Endothelial cell of umbilical vein (primary cell): Measurements from ENCODE around the gene C3. TPM values are rescaled to one million over a fixed set of nuclear protein-coding genes. Genes with fewer than 3 reads are reported as not detected.

ENCODE experiments used
- BruUV-seq: library from RNA; stranded (reverse); fragments of 400-500 nt; replicated peaks from 2 replicates; lab custom pipeline; 2021; lab: Mats Ljungman, UMichigan
- CTCF ChIA-PET: fragments of 300-600, 350-600 bp; sonication (Branson Sonifier 250); formaldehyde crosslinking; loops from one replicate; lab custom pipeline; 2021; ENCODE audit warnings: antibody characterized with exemption, inconsistent platforms; lab: Charles Lee
- POLR2A ChIA-PET: fragments of 300-600, 350-600 bp; sonication (Branson Sonifier 250); formaldehyde crosslinking; loops from one replicate; lab custom pipeline; 2021; ENCODE audit warnings: antibody characterized with exemption, inconsistent platforms; lab: Charles Lee
- DNase-seq: peaks from one replicate; pipeline ENCODE4 v3.0.0-alpha.2; 2011; ENCODE audit warnings: low read depth, low spot score
- FAIRE-seq: peaks from 2 replicates; lab custom pipeline; 2011; peaks lifted over from hg19 to GRCh38; lab: Jason Lieb, UNC
- H2AFZ ChIP-seq: 2 replicates; pipeline ENCODE4 v1.6.0; 2012; ENCODE audit warnings: low read depth, low read length, control low read depth, inconsistent platforms
- H3K27ac ChIP-seq: 2 replicates; pipeline ENCODE4 v1.5.1; 2011; ENCODE audit warnings: low read depth, mild to moderate bottlenecking, control low read depth, low read length, moderate library complexity; ENCODE audit not compliant: insufficient read depth
- H3K27me3 ChIP-seq, 2 experiments: 2 replicates each; pipeline versions ENCODE4 v1.6.0 to v1.6.1; 2011; ENCODE audit warnings: low read length in 2 of 2, mixed read lengths in 1 of 2; ENCODE audit not compliant: control insufficient read depth in 2 of 2, insufficient read depth in 2 of 2
- H3K36me3 ChIP-seq, 2 experiments: 2 replicates in 1 of 2; 3 replicates in 1 of 2; pipeline ENCODE4 v1.5.1; 2011; ENCODE audit warnings: low read length in 2 of 2, mild to moderate bottlenecking in 1 of 2, moderate library complexity in 1 of 2; ENCODE audit not compliant: control insufficient read depth in 2 of 2, insufficient read depth in 2 of 2; ENCODE audit errors: extremely low read depth in 1 of 2
- H3K4me1 ChIP-seq: 3 replicates; pipeline ENCODE4 v1.5.1; 2011; ENCODE audit warnings: mild to moderate bottlenecking, low read length; ENCODE audit not compliant: control insufficient read depth, insufficient read depth; ENCODE audit errors: extremely low read depth
- H3K4me2 ChIP-seq: 2 replicates; pipeline ENCODE4 v1.6.1; 2011; ENCODE audit warnings: low read length, control low read depth, mixed read lengths; ENCODE audit not compliant: insufficient read depth
- H3K4me3 ChIP-seq, 3 experiments: fragments of 200-600 bp in 1 of 3; sonication (generic), shearing (Covaris generic) in 1 of 3; replicated peaks in 1 of 3; 2 replicates each; pipeline ENCODE4 v1.5.1; 2011 to 2016; ENCODE audit warnings: control low read depth in 3 of 3, low read length in 3 of 3, mild to moderate bottlenecking in 2 of 3, inconsistent platforms in 1 of 3, low read depth in 1 of 3, moderate library complexity in 1 of 3; ENCODE audit not compliant: insufficient read depth in 1 of 3
- H3K79me2 ChIP-seq: 2 replicates; pipeline ENCODE4 v1.6.0; 2012; ENCODE audit warnings: low read length, inconsistent platforms; ENCODE audit not compliant: control insufficient read depth, insufficient read depth
- H3K9ac ChIP-seq: replicated peaks from 2 replicates; pipeline ENCODE3; 2011; ENCODE audit warnings: low read length, control low read depth; ENCODE audit not compliant: insufficient read depth; ENCODE audit errors: extremely low read depth
- H3K9me1 ChIP-seq: replicated peaks from 3 replicates; pipeline ENCODE4 v1.6.0; 2011; ENCODE audit warnings: mild to moderate bottlenecking, low read length; ENCODE audit not compliant: control insufficient read depth, insufficient read depth; ENCODE audit errors: extremely low read depth
- H3K9me3 ChIP-seq: replicated peaks from 2 replicates; pipeline ENCODE4 v1.5.1; 2012; ENCODE audit warnings: low read length, inconsistent platforms; ENCODE audit not compliant: control insufficient read depth, insufficient read depth
- H4K20me1 ChIP-seq: replicated peaks from 2 replicates; pipeline ENCODE3; 2011; ENCODE audit warnings: mild to moderate bottlenecking, low read length; ENCODE audit not compliant: control insufficient read depth, insufficient read depth; ENCODE audit errors: extremely low read depth
- EZH2 ChIP-seq: IDR thresholded peaks from 2 replicates; pipeline ENCODE4 v1.6.1; 2012; ENCODE audit warnings: borderline replicate concordance, low read depth, mild to moderate bottlenecking, moderate library complexity, low read length, inconsistent platforms; ENCODE audit not compliant: severe bottlenecking
- FOS ChIP-seq: IDR thresholded peaks from 2 replicates; pipeline ENCODE4 v1.6.1; 2011; ENCODE audit warnings: mild to moderate bottlenecking, low read length, moderate library complexity, borderline replicate concordance; ENCODE audit not compliant: insufficient read depth
- GATA2 ChIP-seq: IDR thresholded peaks from 2 replicates; pipeline ENCODE4 v1.7.0; 2011; ENCODE audit warnings: low read depth, mild to moderate bottlenecking, moderate library complexity, mixed read lengths, low read length; ENCODE audit not compliant: insufficient read length, insufficient read depth
- JUN ChIP-seq: IDR thresholded peaks from 2 replicates; pipeline ENCODE4 v1.6.1; 2011; ENCODE audit warnings: borderline replicate concordance, low read depth; ENCODE audit not compliant: insufficient read length, insufficient read depth
- MYC ChIP-seq: IDR thresholded peaks from one replicate; pipeline ENCODE4 v1.6.1; 2011; ENCODE audit warnings: mild to moderate bottlenecking, low read depth, low read length
- POLR2A ChIP-seq: IDR thresholded peaks from 2 replicates; pipeline ENCODE4 v1.6.1; 2012; ENCODE audit warnings: low read depth, mild to moderate bottlenecking, control low read depth, low read length
- POLR2AphosphoS5 ChIP-seq: IDR thresholded peaks from 2 replicates; pipeline ENCODE4 v1.6.1; 2012; ENCODE audit warnings: low read depth, mild to moderate bottlenecking, control low read depth, low read length, moderate library complexity; ENCODE audit not compliant: insufficient read depth
- dilution Hi-C: fragments of 300-500 bp; cut with MboI; formaldehyde crosslinking; loops from one replicate; pipeline ENCODE4 v1.15.0; 2019; ENCODE audit warnings: low sequenced_read_pairs; ENCODE audit not compliant: extremely low pct_ligation_motif_present
- intact Hi-C: fragments of 100-400 bp; cut with micrococcal nuclease; formaldehyde crosslinking; loops from one replicate; pipeline ENCODE4 v1.10.0; 2022
- polyA plus RNA-seq, 4 experiments: library from polyadenylated mRNA; depleted of rRNA in 3 of 4; stranded (reverse) in 3 of 4; unstranded in 1 of 4; fragments of >200 nt; gene quantifications; 2 replicates each; pipeline versions ENCODE4 v1.2.1 to v1.2.3, GENCODE V29; 2011 to 2012; ENCODE audit warnings: missing spikeins in 1 of 4
- total RNA-seq: library from RNA; stranded (reverse); gene quantifications from 2 replicates; pipeline ENCODE4 v1.2.3, GENCODE V29; 2021
- TF ChIP-seq, protein P1 (sequence below): IDR thresholded peaks from 2 replicates; pipeline ENCODE4 v1.6.1; 2011; ENCODE audit not compliant: insufficient read depth, insufficient read length
- TF ChIP-seq, protein P2 (sequence below), 2 donors: IDR thresholded peaks; 1 replicate in 1 of 2; 2 replicates in 1 of 2; pipeline ENCODE4 v1.5.1; 2011; ENCODE audit warnings: low read length in 2 of 2, mild to moderate bottlenecking in 2 of 2, moderate library complexity in 2 of 2, control low read depth in 1 of 2, inconsistent platforms in 1 of 2, low read depth in 1 of 2; ENCODE audit not compliant: insufficient read depth in 1 of 2; ENCODE audit errors: extremely low read depth in 1 of 2

Gene C3
- total and polyA plus RNA-seq, 2 donors (not counting 3 experiments of a cell fraction or from before 2014, with no cell fraction given): 0.23 TPM; not detected in 1

DNA sequence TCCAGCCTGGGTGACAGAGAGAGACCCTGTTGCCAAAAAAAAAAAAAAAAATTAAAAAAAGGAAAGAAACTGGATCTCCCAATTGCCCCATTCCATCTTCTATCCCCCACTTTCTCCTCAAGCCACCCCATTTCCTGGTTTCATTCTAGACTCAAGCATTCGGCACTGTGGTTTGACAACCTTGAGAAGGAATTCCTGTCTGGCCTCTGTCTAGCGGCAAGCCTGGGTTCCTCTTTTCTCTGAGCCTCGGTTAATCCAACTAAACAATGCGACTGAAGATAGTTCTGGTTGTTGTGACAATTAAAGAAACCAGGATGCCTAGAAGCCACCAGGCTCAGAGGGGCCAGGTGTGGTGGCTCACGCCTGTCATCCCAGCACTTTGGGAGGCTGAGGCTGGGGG is 3.3 kb upstream of the C3 start:
- intact Hi-C loops: no loop called here
- TF ChIP-seq MYC: no peak
- TF ChIP-seq EZH2: no peak
- TF ChIP-seq, protein P1, sequence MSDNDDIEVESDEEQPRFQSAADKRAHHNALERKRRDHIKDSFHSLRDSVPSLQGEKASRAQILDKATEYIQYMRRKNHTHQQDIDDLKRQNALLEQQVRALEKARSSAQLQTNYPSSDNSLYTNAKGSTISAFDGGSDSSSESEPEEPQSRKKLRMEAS: no peak
- no peak for TF ChIP-seq POLR2A
- TF ChIP-seq, protein P2, sequence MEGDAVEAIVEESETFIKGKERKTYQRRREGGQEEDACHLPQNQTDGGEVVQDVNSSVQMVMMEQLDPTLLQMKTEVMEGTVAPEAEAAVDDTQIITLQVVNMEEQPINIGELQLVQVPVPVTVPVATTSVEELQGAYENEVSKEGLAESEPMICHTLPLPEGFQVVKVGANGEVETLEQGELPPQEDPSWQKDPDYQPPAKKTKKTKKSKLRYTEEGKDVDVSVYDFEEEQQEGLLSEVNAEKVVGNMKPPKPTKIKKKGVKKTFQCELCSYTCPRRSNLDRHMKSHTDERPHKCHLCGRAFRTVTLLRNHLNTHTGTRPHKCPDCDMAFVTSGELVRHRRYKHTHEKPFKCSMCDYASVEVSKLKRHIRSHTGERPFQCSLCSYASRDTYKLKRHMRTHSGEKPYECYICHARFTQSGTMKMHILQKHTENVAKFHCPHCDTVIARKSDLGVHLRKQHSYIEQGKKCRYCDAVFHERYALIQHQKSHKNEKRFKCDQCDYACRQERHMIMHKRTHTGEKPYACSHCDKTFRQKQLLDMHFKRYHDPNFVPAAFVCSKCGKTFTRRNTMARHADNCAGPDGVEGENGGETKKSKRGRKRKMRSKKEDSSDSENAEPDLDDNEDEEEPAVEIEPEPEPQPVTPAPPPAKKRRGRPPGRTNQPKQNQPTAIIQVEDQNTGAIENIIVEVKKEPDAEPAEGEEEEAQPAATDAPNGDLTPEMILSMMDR (IDR thresholded peaks at IDR 0.05; ENCODE audit: extremely low read depth in 1 of 2, insufficient read depth in 1 of 2, low read depth in 1 of 2, low read length in 2 of 2): no peak
- TF ChIP-seq JUN: no peak
- no peak for TF ChIP-seq POLR2AphosphoS5
- TF ChIP-seq GATA2: no peak
- TF ChIP-seq FOS: no peak
- no peak overlapping the region for H2AFZ ChIP-seq
- H3K4me2 ChIP-seq: no peak overlapping the region
- no peak overlapping the region for H3K4me3 ChIP-seq
- no peaks in the 10 kb centered on the region for H3K79me2 ChIP-seq
- H4K20me1 ChIP-seq: no peaks in the 10 kb centered on the region
- no TSS peak for BruUV-seq
- FAIRE-seq (no peak), DNase-seq (no peak)
- H3K9ac ChIP-seq: no peak overlapping the region
- ChIA-PET CTCF (no interaction called here), POLR2A (no interaction called here)
- no peaks in the 10 kb centered on the region for H3K9me1 ChIP-seq
- H3K9me3 ChIP-seq: no peaks in the 10 kb centered on the region
- no peaks in the 10 kb centered on the region for H3K36me3 ChIP-seq
- H3K4me1 ChIP-seq: no peaks in the 10 kb centered on the region
- H3K27ac ChIP-seq: no peak overlapping the region
- dilution Hi-C loops: no loop called here
- H3K27me3 ChIP-seq: no peaks in the 10 kb centered on the region
